Activated CD8-positive, alpha-beta memory T cell treated with anti-CD3 and anti-CD28 coated beads, Interleukin-2, amount 50 U/mL, for 48 hours (primary cell): Measurements from ENCODE around the gene THAP4.

Experiments used
- DNase-seq: peaks from one replicate; pipeline ENCODE4 v3.0.0-alpha.2; 2020

Gene THAP4

GRCh38 chr2:241637018-241637794, at the start of gene THAP4, which contains the start of gene ATG4B:
Gene THAP4, minus strand, starts transcription at chr2:241637158. Its CDS starts 141 bp downstream, at chr2:241637017.
Gene ATG4B, plus strand, starts transcription at chr2:241637693. Its CDS starts 22 bp downstream, at chr2:241637715.
- peak; percentile 91 for DNase-seq

GRCh38 chr2:241686324-241686649, 49.3 kb upstream of the THAP4 start:
- DNase-seq: no peak

GRCh38 chr2:241680827-241681599, 44.1 kb upstream of the THAP4 start:
- no peak for DNase-seq

- DNase-seq: no peak
Observed at GRCh38 chr2:241680044-241680443, 43.1 kb upstream of the THAP4 start.

- no peak for DNase-seq
Observed at GRCh38 chr2:241678784-241679540, 42.0 kb upstream of the THAP4 start.

- DNase-seq: no peak
Observed at GRCh38 chr2:241678307-241678706, 41.3 kb upstream of the THAP4 start.

- DNase-seq: no peak
Observed at GRCh38 chr2:241677392-241677791, 40.4 kb upstream of the THAP4 start.

- no peak for DNase-seq
Observed at GRCh38 chr2:241676665-241677064, 39.7 kb upstream of the THAP4 start.

- no peak for DNase-seq
Observed at GRCh38 chr2:241675885-241676284, 38.9 kb upstream of the THAP4 start.

- no peak for DNase-seq
Observed at GRCh38 chr2:241673797-241674725, 37.1 kb upstream of the THAP4 start.

GRCh38 chr2:241673189-241673663, 36.3 kb upstream of the THAP4 start:
- no peak for DNase-seq

- no peak for DNase-seq
Observed at GRCh38 chr2:241672243-241673188, 35.6 kb upstream of the THAP4 start.

GRCh38 chr2:241671457-241672240, 34.7 kb upstream of the THAP4 start:
- DNase-seq: no peak

GRCh38 chr2:241670333-241671110, 33.6 kb upstream of the THAP4 start:
- DNase-seq: no peak

GRCh38 chr2:241668839-241669238, 31.9 kb upstream of the THAP4 start:
- no peak for DNase-seq

- no peak for DNase-seq
Observed at GRCh38 chr2:241668354-241668753, 31.4 kb upstream of the THAP4 start.

- DNase-seq: no peak
Observed at GRCh38 chr2:241666627-241667400, 29.9 kb upstream of the THAP4 start.

- DNase-seq: no peak
Observed at GRCh38 chr2:241665731-241666440, 28.9 kb upstream of the THAP4 start.
